CD4-positive, alpha-beta T cell treated with Interleukin-12 subunit alpha and Interleukin-12 subunit beta, for 1 hour (primary cell): Measurements from ENCODE around the gene CNOT8.

Experiments used
- DNase-seq: peaks from one replicate; pipeline ENCODE4 v3.0.0-alpha.2; 2020

The CNOT8 gene

GRCh38 chr5:154836225-154836624 is 22.2 kb upstream of the CNOT8 start:
- DNase-seq: no peak

DNA sequence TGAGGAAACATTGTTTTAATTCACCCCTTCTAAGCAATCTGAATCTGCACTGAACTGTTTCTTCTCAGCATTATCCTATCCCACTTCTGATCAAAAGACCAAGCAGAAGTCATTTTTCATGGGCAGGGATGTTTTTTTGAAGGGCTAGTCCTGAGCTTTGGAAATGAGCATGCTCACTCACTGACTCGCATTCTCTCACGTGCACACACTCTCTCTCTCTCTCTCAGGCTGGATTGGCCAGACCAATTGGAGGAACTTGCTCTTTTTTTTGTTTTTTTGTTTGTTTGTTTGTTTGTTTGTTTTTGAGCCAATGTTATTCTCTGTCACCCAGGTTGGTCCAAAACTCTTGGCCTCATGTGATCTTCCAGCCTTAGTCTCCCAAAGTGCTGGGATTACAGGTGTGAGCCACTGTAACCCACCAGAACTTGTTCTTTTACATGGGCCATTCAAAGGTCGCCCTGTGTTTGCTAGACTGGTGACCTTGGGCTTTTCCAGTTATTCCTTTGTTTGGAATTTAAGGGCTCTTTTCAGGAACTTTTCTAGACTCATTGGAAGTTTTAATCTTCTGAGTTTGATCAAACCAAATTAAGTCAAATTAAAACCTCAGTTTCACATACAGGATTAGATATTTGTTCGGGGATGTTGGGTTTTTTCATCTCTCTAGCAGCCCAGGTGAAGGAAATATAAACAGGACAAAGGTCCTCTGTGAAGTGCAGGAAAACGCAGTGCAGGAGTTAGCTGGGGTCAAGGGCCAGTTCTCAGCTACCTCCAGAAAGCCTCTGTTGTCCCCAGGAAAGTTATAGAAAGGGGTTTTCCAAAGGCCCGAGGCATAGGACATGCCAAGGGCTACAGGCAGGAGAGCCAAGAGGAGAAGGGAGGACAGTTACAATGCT is 21.2 kb upstream of the CNOT8 start:
- DNase-seq: no peak

- DNase-seq: no peak
Observed at GRCh38 chr5:154840435-154841272, 17.8 kb upstream of the CNOT8 start.

DNA sequence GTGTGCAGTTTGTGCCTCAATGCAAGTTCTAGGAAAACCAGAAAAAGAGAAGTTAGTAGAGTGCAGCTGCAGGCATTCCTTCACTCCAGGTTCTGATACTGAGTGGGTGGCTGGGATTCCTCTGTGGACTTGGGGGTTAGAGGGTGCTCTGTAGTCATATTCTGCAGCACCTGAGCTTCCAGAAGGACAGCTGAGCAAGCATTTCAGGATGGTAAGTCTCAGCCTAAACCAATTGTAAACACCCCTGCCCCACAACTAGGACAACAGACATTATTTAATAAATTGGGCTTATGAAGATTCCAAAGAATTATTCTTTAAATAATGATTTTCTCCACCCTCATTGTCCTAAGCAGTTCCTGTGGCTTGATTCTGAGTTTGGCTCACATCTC is 17.2 kb upstream of the CNOT8 start:
- no peak for DNase-seq

GRCh38 chr5:154842689-154843530 is 15.5 kb upstream of the CNOT8 start:
- no peak for DNase-seq

- DNase-seq: no peak
Observed at GRCh38 chr5:154844809-154845208, 13.6 kb upstream of the CNOT8 start.

- DNase-seq: no peak
Observed at GRCh38 chr5:154849264-154849785, 9.1 kb upstream of the CNOT8 start.

DNA sequence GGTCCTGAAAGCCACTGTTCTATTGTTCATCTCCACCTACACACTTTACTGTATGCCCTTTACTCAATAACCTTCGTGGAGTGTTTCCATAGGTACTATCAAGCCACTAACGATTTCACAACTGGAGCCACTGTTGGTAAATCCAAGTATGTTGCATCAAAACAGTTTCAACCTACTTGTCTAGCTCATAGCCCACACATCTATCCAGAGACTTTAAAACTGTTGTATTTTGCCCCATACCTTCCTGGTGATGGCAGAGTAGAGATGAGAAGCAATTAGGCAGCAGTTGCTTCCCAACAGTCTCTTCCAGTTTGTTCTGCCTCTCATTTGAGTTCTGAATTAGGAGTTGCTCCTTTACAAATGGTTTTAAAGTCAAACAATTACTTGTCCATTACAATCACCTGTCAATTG is 8.6 kb upstream of the CNOT8 start:
- DNase-seq: no peak

DNA sequence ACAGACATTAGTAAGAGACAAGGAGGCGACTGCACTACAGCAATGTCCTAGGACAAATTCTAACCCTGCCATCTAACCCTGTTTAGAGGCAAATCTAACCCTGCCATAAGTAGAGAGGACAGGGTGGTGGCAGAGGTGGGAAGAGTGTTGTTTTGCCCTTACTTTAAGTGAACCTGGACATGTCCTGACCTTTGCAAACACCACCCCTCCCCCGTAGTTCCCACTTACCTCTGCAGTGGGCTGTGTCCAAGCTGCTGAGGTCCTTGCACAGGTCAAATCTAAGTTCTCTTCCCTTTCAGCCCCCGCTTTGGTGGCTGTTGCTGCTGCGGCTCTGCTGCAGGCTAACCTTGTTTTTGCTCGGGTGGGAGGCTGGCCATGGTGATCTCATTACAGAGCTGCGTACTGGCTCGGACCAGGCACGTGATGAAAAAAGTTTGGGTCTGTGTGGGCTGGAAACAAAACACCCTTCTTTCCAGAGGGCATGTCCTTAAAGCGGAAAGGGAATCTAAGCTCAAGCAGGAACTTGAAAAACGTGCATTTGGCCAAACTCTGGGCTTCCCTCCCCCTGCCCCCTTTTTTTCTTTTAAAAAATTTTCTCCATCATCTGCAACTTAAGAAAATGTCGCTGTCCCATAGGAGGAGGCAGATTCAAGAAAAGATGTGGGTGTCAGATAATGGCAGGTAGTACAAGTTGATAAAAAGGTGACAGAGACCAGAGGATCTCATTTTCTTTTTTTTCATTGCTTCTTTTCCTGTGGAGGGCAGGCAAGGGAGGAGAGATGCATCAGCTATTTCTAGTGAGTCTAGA is 8.0 kb upstream of the CNOT8 start, which contains the start of gene FAXDC2:
FAXDC2 (minus strand) TSS at position 349 of the 808 bp plus-strand sequence. CDS start 12,425 bp downstream, outside the sequence.
- DNase-seq: no peak

- DNase-seq: no peak
Observed at GRCh38 chr5:154851351-154851750, 7.1 kb upstream of the CNOT8 start.

DNA sequence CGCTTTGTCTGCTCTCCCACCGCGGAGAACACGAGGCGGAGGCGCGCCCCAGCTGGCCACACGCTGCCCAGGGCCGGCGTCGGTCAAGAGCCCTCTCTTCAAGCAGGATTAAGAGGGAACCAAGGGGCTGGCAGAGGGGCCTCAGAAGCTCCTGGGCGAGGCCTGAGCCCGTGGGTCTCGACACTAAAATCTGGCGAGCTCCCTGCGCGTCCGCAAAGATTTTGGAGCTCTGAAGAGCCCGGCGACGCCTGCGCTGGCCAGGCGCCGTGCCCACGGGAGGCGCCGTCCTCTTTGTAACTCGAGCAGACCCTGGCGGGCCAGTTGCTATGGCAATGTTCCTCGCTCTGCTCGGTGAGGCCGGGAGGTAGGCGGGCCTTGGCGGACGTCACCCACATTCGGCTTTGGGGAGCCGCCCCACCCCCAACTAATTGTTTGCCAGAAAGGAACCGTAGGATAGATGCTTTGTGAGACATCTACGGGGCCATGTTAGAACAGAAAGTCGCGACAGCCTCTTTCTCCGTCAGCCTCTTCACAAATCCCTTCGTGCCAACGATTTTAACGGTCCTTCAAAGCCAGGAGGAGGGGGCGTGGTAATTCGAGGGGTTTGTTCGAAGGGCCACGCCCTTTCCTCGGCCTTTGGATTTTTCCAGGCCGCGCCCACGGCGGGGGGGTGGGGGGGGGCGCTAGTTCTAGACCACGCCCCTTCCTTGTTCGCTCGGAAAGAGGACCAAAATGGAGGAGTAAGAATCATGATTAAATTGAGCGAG is 714 bp upstream of the CNOT8 start:
- peak; percentile 92 for DNase-seq

DNA sequence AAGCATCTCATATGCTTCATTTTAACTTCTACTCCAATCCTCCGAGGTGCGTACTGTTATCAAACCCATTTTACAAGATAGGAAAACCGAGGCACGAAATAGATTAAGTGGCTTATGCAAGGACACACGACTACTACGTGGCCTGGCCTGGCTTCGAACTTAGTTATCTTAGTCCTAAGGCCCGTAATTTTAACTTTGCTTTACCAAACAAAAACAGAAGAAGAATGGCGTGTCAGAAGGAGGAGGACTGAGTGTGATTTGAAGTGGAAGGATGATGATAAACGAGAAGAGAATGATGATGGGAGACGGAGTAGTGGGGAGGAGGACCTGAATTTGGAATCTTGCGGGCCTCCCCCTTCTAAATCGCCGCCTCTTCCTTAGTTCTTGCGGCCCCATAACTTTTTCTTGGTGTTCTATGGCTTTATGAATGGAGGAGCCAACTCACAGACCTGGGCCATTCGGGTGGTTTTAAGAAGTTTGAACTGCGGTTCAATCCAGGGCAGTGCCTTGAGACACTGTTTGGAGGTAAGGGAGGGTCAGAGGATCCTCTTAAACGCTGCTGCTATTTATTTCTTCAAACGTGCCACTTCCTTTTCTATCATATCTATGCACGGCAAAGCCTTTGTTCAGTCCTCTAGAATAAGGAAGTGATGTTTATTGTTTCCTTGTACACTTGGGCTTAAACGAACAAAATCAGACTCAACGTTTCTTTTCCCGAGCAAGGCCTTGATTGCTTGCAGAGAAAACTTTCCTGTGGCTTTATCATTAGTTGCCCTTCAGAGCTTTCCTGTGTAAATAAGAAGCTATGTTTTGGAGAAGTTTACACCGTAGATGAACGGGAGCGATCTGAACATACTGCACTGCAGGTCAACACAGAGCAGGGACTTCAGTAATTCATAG is 795 bp downstream of the CNOT8 start:
- DNase-seq: peak; percentile 41

- no peak for DNase-seq
Observed at GRCh38 chr5:154860123-154860522, 1.7 kb downstream of the CNOT8 start.

DNA sequence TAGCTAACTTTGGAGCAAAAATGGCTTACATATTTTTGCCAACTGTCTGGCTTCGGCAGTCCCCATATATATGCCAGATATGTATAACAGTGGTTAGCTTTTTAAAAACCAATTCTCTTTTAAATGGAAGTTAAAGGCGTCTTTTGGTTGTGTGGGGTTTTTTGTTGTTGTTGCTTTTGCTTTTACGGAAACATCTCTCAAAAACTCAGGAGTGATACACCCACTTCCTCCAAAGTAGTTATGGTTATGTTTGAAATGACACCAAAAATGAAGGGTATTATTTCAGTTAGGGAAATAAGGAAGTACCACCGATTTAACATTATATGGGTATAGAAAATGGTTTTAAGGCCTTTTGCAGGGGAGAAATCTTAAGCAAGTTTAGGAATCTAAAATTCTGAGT is 2.3 kb downstream of the CNOT8 start:
- no peak for DNase-seq

- DNase-seq: no peak
Observed at GRCh38 chr5:154861946-154862345, 3.5 kb downstream of the CNOT8 start.

GRCh38 chr5:154862766-154863165 is 4.3 kb downstream of the CNOT8 start:
- no peak for DNase-seq

GRCh38 chr5:154863291-154864080 is 5.1 kb downstream of the CNOT8 start:
- DNase-seq: no peak

DNA sequence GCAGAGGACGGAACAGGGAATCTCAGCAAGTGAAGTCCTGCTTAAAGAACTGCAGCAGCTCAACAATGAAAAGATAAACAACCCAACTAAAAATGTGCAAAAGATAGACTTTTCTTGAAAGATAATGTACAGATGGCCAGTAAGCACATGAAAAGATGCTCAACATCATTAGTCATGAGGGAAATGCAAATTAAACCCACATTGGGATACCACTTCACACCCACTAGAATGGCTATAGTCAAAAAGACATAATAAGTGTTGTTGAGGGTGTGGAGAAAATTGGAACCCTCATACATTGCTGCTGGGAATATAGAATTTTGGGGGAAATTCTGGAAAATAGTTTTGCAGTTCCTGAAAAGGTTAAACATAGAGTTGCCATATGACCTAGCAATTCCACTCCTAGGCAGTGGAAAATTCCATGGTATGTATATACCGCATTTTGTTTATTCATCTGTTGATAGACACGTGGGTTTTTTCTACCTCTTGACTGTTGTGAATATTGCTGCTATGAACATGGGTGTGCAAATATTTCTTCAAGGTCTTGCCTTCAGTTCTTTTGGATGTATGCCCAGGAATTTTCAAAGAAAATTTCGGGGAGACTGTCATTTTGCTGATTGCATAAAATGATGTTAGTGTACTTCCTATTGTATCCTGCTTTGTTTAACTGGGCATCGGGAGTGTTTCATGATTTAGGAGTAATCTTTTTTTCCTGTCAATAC is 7.2 kb downstream of the CNOT8 start:
- no peak for DNase-seq
